Measurements from ENCODE around the gene RSPO3. TPM values are rescaled to one million over a fixed set of nuclear protein-coding genes. Genes with fewer than 3 reads are reported as not detected.

The RSPO3 gene
- total RNA-seq, 2 donors from 2014 or later: not detected

- H3K27me3 Mint-ChIP-seq: peaks cover 8% of the 10 kb centered on the region
- H3K4me3 Mint-ChIP-seq: no peak overlapping the region
- no peaks in the 10 kb centered on the region for H3K36me3 Mint-ChIP-seq (ENCODE audit: low read depth)
- no peak for ATAC-seq (replicated peaks)
- no peak overlapping the region for H3K27ac Mint-ChIP-seq
- H3K9me3 Mint-ChIP-seq: no peaks in the 10 kb centered on the region
- no peaks in the 10 kb centered on the region for H3K4me1 Mint-ChIP-seq
These were observed 42.0 kb downstream of the RSPO3 start for GRCh38 chr6:127160484-127160883.

- Mint-ChIP-seq H3K27me3 (peaks cover 9% of the 10 kb centered on the region), H3K4me3 (no peak overlapping the region), H3K36me3 (ENCODE audit: low read depth) (no peaks in the 10 kb centered on the region), H3K9me3 (no peaks in the 10 kb centered on the region), H3K4me1 (no peaks in the 10 kb centered on the region), H3K27ac (no peak overlapping the region)
- ATAC-seq (replicated peaks): no peak
These were observed 44.4 kb downstream of the RSPO3 start for GRCh38 chr6:127162836-127163235.

- ATAC-seq (replicated peaks): no peak
- no peaks in the 10 kb centered on the region for H3K4me1 Mint-ChIP-seq
- H3K4me3 Mint-ChIP-seq: no peak overlapping the region
- no peaks in the 10 kb centered on the region for H3K9me3 Mint-ChIP-seq
- no peak overlapping the region for H3K27ac Mint-ChIP-seq
- H3K36me3 Mint-ChIP-seq (ENCODE audit: low read depth): no peaks in the 10 kb centered on the region
- peaks cover 14% of the 10 kb centered on the region for H3K27me3 Mint-ChIP-seq
These were observed 45.6 kb downstream of the RSPO3 start for GRCh38 chr6:127164036-127164435.

GRCh38 chr6:127164565-127164964 is 46.1 kb downstream of the RSPO3 start:
- no peak overlapping the region for H3K4me3 Mint-ChIP-seq

GRCh38 chr6:127173156-127173940 is 54.9 kb downstream of the RSPO3 start:
- Mint-ChIP-seq H3K4me3 (no peak overlapping the region), H3K27ac (no peak overlapping the region), H3K9me3 (no peaks in the 10 kb centered on the region), H3K36me3 (ENCODE audit: low read depth) (no peaks in the 10 kb centered on the region), H3K4me1 (no peaks in the 10 kb centered on the region), H3K27me3 (peaks cover 13% of the 10 kb centered on the region)
- no peak for ATAC-seq (replicated peaks)

More at GRCh38 chr6:127164565-127164964, 46.1 kb downstream of the RSPO3 start:
- Mint-ChIP-seq H3K4me1 (no peaks in the 10 kb centered on the region), H3K9me3 (no peaks in the 10 kb centered on the region), H3K36me3 (ENCODE audit: low read depth) (no peaks in the 10 kb centered on the region), H3K27me3 (peaks cover 18% of the 10 kb centered on the region), H3K27ac (no peak overlapping the region)
- no peak for ATAC-seq (replicated peaks)

- Mint-ChIP-seq H3K4me1 (no peaks in the 10 kb centered on the region), H3K4me3 (no peak overlapping the region), H3K27ac (no peak overlapping the region), H3K9me3 (no peaks in the 10 kb centered on the region), H3K36me3 (ENCODE audit: low read depth) (no peaks in the 10 kb centered on the region), H3K27me3 (peaks cover 11% of the 10 kb centered on the region)
- ATAC-seq (replicated peaks): no peak
These were observed 57.7 kb downstream of the RSPO3 start for GRCh38 chr6:127176146-127176545.

- no peak for ATAC-seq (replicated peaks)
- Mint-ChIP-seq H3K4me1 (no peaks in the 10 kb centered on the region), H3K36me3 (ENCODE audit: low read depth) (no peaks in the 10 kb centered on the region), H3K27ac (no peak overlapping the region), H3K4me3 (no peak overlapping the region), H3K9me3 (no peaks in the 10 kb centered on the region), H3K27me3 (peaks cover 12% of the 10 kb centered on the region)
These were observed 58.8 kb downstream of the RSPO3 start for GRCh38 chr6:127177030-127177922.

GRCh38 chr6:127177923-127178231 is 59.4 kb downstream of the RSPO3 start:
- no peaks in the 10 kb centered on the region for H3K9me3 Mint-ChIP-seq
- H3K27me3 Mint-ChIP-seq: peaks cover 12% of the 10 kb centered on the region
- H3K4me1 Mint-ChIP-seq: no peaks in the 10 kb centered on the region
- no peak overlapping the region for H3K27ac Mint-ChIP-seq
- H3K36me3 Mint-ChIP-seq (ENCODE audit: low read depth): no peaks in the 10 kb centered on the region
- ATAC-seq (replicated peaks): no peak
- no peak overlapping the region for H3K4me3 Mint-ChIP-seq

GRCh38 chr6:127178746-127179145 is 60.3 kb downstream of the RSPO3 start:
- ATAC-seq (replicated peaks): no peak
- H3K27me3 Mint-ChIP-seq: peaks cover 12% of the 10 kb centered on the region
- H3K36me3 Mint-ChIP-seq (ENCODE audit: low read depth): no peaks in the 10 kb centered on the region
- no peaks in the 10 kb centered on the region for H3K9me3 Mint-ChIP-seq
- no peaks in the 10 kb centered on the region for H3K4me1 Mint-ChIP-seq
- H3K27ac Mint-ChIP-seq: no peak overlapping the region
- H3K4me3 Mint-ChIP-seq: no peak overlapping the region

GRCh38 chr6:127180426-127180825 is 62.0 kb downstream of the RSPO3 start:
- no peak overlapping the region for H3K4me3 Mint-ChIP-seq
- ATAC-seq (replicated peaks): no peak
- no peaks in the 10 kb centered on the region for H3K4me1 Mint-ChIP-seq
- H3K27me3 Mint-ChIP-seq: peaks cover 12% of the 10 kb centered on the region
- no peaks in the 10 kb centered on the region for H3K36me3 Mint-ChIP-seq (ENCODE audit: low read depth)
- H3K9me3 Mint-ChIP-seq: no peaks in the 10 kb centered on the region
- no peak overlapping the region for H3K27ac Mint-ChIP-seq

- Mint-ChIP-seq H3K27ac (no peak overlapping the region), H3K4me3 (no peak overlapping the region), H3K36me3 (ENCODE audit: low read depth) (no peaks in the 10 kb centered on the region), H3K27me3 (peaks cover 12% of the 10 kb centered on the region), H3K9me3 (no peaks in the 10 kb centered on the region), H3K4me1 (no peaks in the 10 kb centered on the region)
- ATAC-seq (replicated peaks): no peak
These were observed 64.0 kb downstream of the RSPO3 start for GRCh38 chr6:127182501-127182900.

GRCh38 chr6:127185437-127185995 is 67.0 kb downstream of the RSPO3 start:
- Mint-ChIP-seq H3K27me3 (peaks cover 5% of the 10 kb centered on the region), H3K36me3 (ENCODE audit: low read depth) (no peaks in the 10 kb centered on the region), H3K9me3 (no peaks in the 10 kb centered on the region), H3K4me1 (no peaks in the 10 kb centered on the region), H3K27ac (no peak overlapping the region), H3K4me3 (no peak overlapping the region)
- no peak for ATAC-seq (replicated peaks)

- ATAC-seq (replicated peaks): peak; percentile 65
- Mint-ChIP-seq H3K4me1 (no peaks in the 10 kb centered on the region), H3K4me3 (no peak overlapping the region), H3K36me3 (ENCODE audit: low read depth) (no peaks in the 10 kb centered on the region), H3K9me3 (no peaks in the 10 kb centered on the region), H3K27ac (no peak overlapping the region), H3K27me3 (peaks cover 1% of the 10 kb centered on the region)
These were observed 68.4 kb downstream of the RSPO3 start for GRCh38 chr6:127186889-127187288.

GRCh38 chr6:127188744-127189143 is 70.3 kb downstream of the RSPO3 start:
- ATAC-seq (replicated peaks): no peak
- no peaks in the 10 kb centered on the region for H3K4me1 Mint-ChIP-seq
- H3K36me3 Mint-ChIP-seq (ENCODE audit: low read depth): no peaks in the 10 kb centered on the region
- H3K9me3 Mint-ChIP-seq: no peaks in the 10 kb centered on the region
- no peaks in the 10 kb centered on the region for H3K27me3 Mint-ChIP-seq
- H3K4me3 Mint-ChIP-seq: no peak overlapping the region
- H3K27ac Mint-ChIP-seq: no peak overlapping the region

- H3K27ac Mint-ChIP-seq: no peak overlapping the region
- H3K4me1 Mint-ChIP-seq: no peaks in the 10 kb centered on the region
- no peaks in the 10 kb centered on the region for H3K9me3 Mint-ChIP-seq
- H3K36me3 Mint-ChIP-seq (ENCODE audit: low read depth): no peaks in the 10 kb centered on the region
- no peak for ATAC-seq (replicated peaks)
- no peak overlapping the region for H3K4me3 Mint-ChIP-seq
- H3K27me3 Mint-ChIP-seq: peaks cover 3% of the 10 kb centered on the region
These were observed 72.1 kb downstream of the RSPO3 start for GRCh38 chr6:127190552-127190951.
